CD4-positive, CD25-positive, alpha-beta regulatory T cell (primary cell): ENCODE data around the gene CYP46A1. TPM values are rescaled to one million over a fixed set of nuclear protein-coding genes. Genes with fewer than 3 reads are reported as not detected.

Source experiments
- ATAC-seq, 2 donors: fragments of 150-1000 bp; cut with Tn5 transposase; one replicate each; pipeline ENCODE4 v1.10.0; 2021; ENCODE audit warnings: low read depth in 2 of 2, moderate number of reproducible peaks in 2 of 2, moderate library complexity in 1 of 2
- DNase-seq, 3 donors: peaks; one replicate each; pipeline versions ENCODE4 v3.0.0 to v3.0.0-alpha.2; 2012 to 2022; ENCODE audit warnings: mixed read lengths in 1 of 3
- H3K27ac ChIP-seq: one replicate; pipeline ENCODE4 v1.7.0; 2013; ENCODE audit warnings: mild to moderate bottlenecking, low read length; ENCODE audit not compliant: insufficient read depth, poor library complexity, severe bottlenecking
- H3K27me3 ChIP-seq: one replicate; pipeline ENCODE4 v1.7.0; 2013; ENCODE audit warnings: low read length; ENCODE audit not compliant: control insufficient read depth, insufficient read depth
- H3K36me3 ChIP-seq: one replicate; pipeline ENCODE4 v1.7.0; 2013; ENCODE audit warnings: mild to moderate bottlenecking, low read length, moderate library complexity; ENCODE audit not compliant: control insufficient read depth, insufficient read depth
- H3K4me1 ChIP-seq: 2 replicates; pipeline ENCODE4 v1.7.0; 2013; ENCODE audit warnings: mild to moderate bottlenecking, low read length; ENCODE audit not compliant: insufficient read depth, control insufficient read depth, poor library complexity, severe bottlenecking
- H3K4me3 ChIP-seq: one replicate; pipeline ENCODE4 v1.7.0; 2013; ENCODE audit warnings: low read depth, mild to moderate bottlenecking, low read length, moderate library complexity
- H3K9me3 ChIP-seq, 2 experiments: 1 replicate in 1 of 2; 2 replicates in 1 of 2; pipeline ENCODE4 v1.7.0; 2013; ENCODE audit warnings: low read length in 2 of 2, mild to moderate bottlenecking in 1 of 2, moderate library complexity in 1 of 2; ENCODE audit not compliant: control insufficient read depth in 2 of 2
- H3K27ac Mint-ChIP-seq, 3 donors: one replicate each; pipeline ENCODE4 v1.8.0; 2020 to 2022; ENCODE audit warnings: mild to moderate bottlenecking in 3 of 3, mixed read lengths in 3 of 3, moderate library complexity in 2 of 3
- H3K27me3 Mint-ChIP-seq: one replicate; pipeline ENCODE4 v1.8.0; 2022; ENCODE audit warnings: mild to moderate bottlenecking, mixed read lengths
- H3K36me3 Mint-ChIP-seq: one replicate; pipeline ENCODE4 v1.8.0; 2020; ENCODE audit warnings: mixed read lengths
- H3K4me1 Mint-ChIP-seq, 4 donors: one replicate each; pipeline ENCODE4 v1.8.0; 2020 to 2022; ENCODE audit warnings: mixed read lengths in 4 of 4, mild to moderate bottlenecking in 1 of 4
- H3K4me3 Mint-ChIP-seq, 4 donors: one replicate each; pipeline ENCODE4 v1.8.0; 2020 to 2022; ENCODE audit warnings: mild to moderate bottlenecking in 4 of 4, mixed read lengths in 4 of 4, moderate library complexity in 3 of 4
- H3K9me3 Mint-ChIP-seq, 7 donors: one replicate each; pipeline ENCODE4 v1.8.0; 2020 to 2022; ENCODE audit warnings: mixed read lengths in 7 of 7, mild to moderate bottlenecking in 3 of 7, moderate library complexity in 2 of 7
- polyA plus RNA-seq, 4 donors: library from polyadenylated mRNA; unstranded; fragments of 300-500 nt; fragmentation: Illumina TruSeq; gene quantifications; one replicate each; pipeline ENCODE4 v1.2.3, GENCODE V29; 2021
- total RNA-seq: library from RNA; stranded (reverse); gene quantifications from one replicate; pipeline ENCODE4 v1.2.3, GENCODE V29; 2022

CYP46A1 gene
- total and polyA plus RNA-seq, 5 donors from 2014 or later = not detected

DNA sequence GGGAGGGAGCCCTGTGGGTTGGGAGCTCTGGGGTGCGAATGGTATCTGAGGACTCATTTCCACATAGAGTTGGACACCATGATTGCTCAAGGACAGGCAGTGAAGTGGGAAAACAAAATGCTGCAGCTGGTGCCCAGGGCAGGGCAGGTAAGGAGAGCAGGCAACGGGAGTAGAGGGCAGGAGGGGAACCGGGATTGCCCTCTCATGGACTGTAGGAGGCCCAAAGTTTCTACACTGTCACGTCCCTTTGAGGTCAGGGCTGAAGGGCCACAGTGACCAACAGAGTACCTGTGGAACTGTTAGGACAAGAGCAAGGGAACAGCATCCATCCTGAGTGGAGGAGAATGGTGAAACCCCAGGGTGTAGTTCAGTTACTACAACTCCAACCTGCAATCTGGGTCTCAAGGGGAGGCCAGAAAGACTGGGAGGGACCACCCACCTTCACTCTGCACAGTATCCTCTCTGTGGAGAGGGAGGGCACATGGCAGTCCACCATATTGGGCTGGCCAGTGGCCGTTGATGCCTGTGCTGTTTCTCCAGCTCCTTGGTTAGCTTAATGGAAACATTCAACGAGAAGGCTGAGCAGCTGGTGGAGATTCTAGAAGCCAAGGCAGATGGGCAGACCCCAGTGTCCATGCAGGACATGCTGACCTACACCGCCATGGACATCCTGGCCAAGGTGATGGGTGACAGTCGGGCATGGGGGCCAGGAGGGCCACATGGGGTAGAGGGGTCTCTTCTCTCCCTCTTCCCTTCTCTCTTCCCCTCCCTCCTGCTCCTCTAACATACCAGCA, 22.2 kb downstream of the CYP46A1 start:
- no peaks in the 10 kb centered on the region for H3K4me1 ChIP-seq
- Mint-ChIP-seq H3K4me1 (no peaks in the 10 kb centered on the region), H3K9me3 (peaks cover 3 to 20% (median 11%) of the 10 kb centered on the region in 7 donors), H3K4me3 (no peak overlapping the region), H3K27me3 (peaks cover 4% of the 10 kb centered on the region), H3K36me3 (peaks cover 7% of the 10 kb centered on the region), H3K27ac (no peak overlapping the region)
- ATAC-seq (no peak), DNase-seq (no peak)
- H3K9me3 ChIP-seq = peaks cover 14 to 17% of the 10 kb centered on the region in 2 experiments
- no peak overlapping the region for H3K4me3 ChIP-seq
- H3K27me3 ChIP-seq = peaks cover 4% of the 10 kb centered on the region
- H3K36me3 ChIP-seq = no peaks in the 10 kb centered on the region
- H3K27ac ChIP-seq = no peak overlapping the region

GRCh38 chr14:99707420-99707819, 23.3 kb downstream of the CYP46A1 start:
- Histone ChIP-seq H3K27ac (no peak overlapping the region), H3K27me3 (peaks cover 4% of the 10 kb centered on the region), H3K36me3 (no peaks in the 10 kb centered on the region), H3K4me3 (no peak overlapping the region), H3K9me3 (peaks cover 12 to 17% of the 10 kb centered on the region in 2 experiments), H3K4me1 (no peaks in the 10 kb centered on the region)
- Mint-ChIP-seq H3K4me1 (no peaks in the 10 kb centered on the region), H3K27ac (no peak overlapping the region), H3K36me3 (peaks cover 7% of the 10 kb centered on the region), H3K4me3 (no peak overlapping the region), H3K27me3 (peaks cover 4% of the 10 kb centered on the region), H3K9me3 (peaks cover 2 to 16% (median 11%) of the 10 kb centered on the region in 7 donors)
- no peak for ATAC-seq
- DNase-seq = no peak

DNA sequence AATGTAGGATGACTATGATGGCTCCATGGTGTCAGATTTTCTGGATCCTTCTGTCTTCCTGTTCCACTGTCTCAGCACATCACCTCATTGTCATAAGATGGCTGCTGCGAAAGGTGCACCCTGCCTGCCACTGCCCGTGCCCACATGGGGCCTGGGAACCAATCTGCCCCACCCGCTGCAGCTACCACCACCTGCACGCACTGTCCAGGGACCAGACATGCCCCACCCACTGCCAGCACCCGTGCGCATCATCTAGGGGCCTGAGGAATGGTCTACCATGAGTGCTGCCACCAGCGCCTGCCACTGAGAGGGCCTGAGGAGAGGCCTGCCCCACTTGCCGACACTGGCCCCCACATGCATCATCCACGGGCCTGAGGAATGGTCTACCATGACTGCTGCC, 23.8 kb downstream of the CYP46A1 start:
- Histone ChIP-seq H3K27me3 (peaks cover 4% of the 10 kb centered on the region), H3K27ac (no peak overlapping the region), H3K9me3 (peaks cover 10 to 14% of the 10 kb centered on the region in 2 experiments), H3K36me3 (no peaks in the 10 kb centered on the region), H3K4me3 (no peak overlapping the region), H3K4me1 (no peaks in the 10 kb centered on the region)
- Mint-ChIP-seq H3K27ac (peak overlapping the region in 1 of 3 donors; percentile 32), H3K4me3 (no peak overlapping the region), H3K27me3 (peaks cover 4% of the 10 kb centered on the region), H3K36me3 (peaks cover 7% of the 10 kb centered on the region), H3K4me1 (no peaks in the 10 kb centered on the region), H3K9me3 (peaks cover 2 to 14% (median 11%) of the 10 kb centered on the region in 7 donors)
- DNase-seq (no peak), ATAC-seq (no peak)

- Mint-ChIP-seq H3K27me3 (peaks cover 4% of the 10 kb centered on the region), H3K4me3 (no peak overlapping the region), H3K36me3 (peaks cover 2% of the 10 kb centered on the region), H3K4me1 (no peaks in the 10 kb centered on the region), H3K27ac (no peak overlapping the region), H3K9me3 (peaks cover 1 to 8% (median 7%) of the 10 kb centered on the region in 7 donors)
- H3K9me3 ChIP-seq = peaks cover 4 to 9% of the 10 kb centered on the region in 2 experiments
- ATAC-seq (no peak), DNase-seq (no peak)
- no peak overlapping the region for H3K4me3 ChIP-seq
- H3K27ac ChIP-seq = no peak overlapping the region
- H3K4me1 ChIP-seq = no peaks in the 10 kb centered on the region
- no peaks in the 10 kb centered on the region for H3K36me3 ChIP-seq
- peaks cover 4% of the 10 kb centered on the region for H3K27me3 ChIP-seq
Measured at GRCh38 chr14:99708449-99708848, 24.4 kb downstream of the CYP46A1 start.

- H3K27ac ChIP-seq = no peak overlapping the region
- no peak overlapping the region for H3K4me3 ChIP-seq
- Mint-ChIP-seq H3K4me3 (no peak overlapping the region), H3K36me3 (no peaks in the 10 kb centered on the region), H3K27me3 (no peaks in the 10 kb centered on the region), H3K4me1 (no peaks in the 10 kb centered on the region), H3K27ac (no peak overlapping the region), H3K9me3 (peaks cover 0 to 1% (median 0%) of the 10 kb centered on the region in 7 donors)
- no peaks in the 10 kb centered on the region for H3K9me3 ChIP-seq
- DNase-seq (no peak), ATAC-seq (no peak)
- peaks cover 4% of the 10 kb centered on the region for H3K27me3 ChIP-seq
- no peaks in the 10 kb centered on the region for H3K4me1 ChIP-seq
- H3K36me3 ChIP-seq = no peaks in the 10 kb centered on the region
Measured at GRCh38 chr14:99713972-99714371, 29.9 kb downstream of the CYP46A1 start.

DNA sequence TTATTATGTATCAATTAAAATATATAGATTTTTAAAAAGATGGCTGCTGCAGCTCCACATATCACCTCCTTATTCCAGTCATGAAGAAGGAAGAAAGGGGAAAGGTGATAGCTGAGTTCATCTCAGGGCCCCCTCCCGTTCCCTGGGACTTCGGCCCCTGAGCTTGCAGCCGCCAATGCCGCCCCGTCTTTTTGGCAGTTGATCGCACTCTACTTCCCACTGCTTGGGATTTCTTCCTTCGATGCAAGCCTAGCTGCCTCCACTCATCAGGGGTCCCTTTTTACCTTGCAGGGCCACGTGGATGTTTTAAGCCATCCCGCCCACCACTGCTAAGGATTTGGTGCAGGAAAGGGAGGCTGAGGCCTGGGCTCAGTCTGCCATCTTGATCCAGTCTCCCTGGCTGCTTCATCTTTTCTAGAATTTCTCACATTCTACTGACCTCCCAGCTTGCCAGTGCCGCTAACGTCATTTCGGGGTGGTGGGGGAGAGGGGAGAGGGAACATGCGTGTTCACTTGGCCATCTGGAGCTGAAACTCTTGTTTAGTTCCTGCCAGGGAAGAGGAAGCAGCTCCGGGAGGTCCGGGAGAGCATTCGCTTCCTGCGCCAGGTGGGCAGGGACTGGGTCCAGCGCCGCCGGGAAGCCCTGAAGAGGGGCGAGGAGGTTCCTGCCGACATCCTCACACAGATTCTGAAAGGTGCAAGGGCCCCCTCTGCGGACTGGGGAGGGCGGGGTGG, 31.3 kb downstream of the CYP46A1 start:
- no peak overlapping the region for H3K4me3 Mint-ChIP-seq
- H3K9me3 ChIP-seq = no peaks in the 10 kb centered on the region
- H3K27ac Mint-ChIP-seq = no peak overlapping the region
- H3K27me3 ChIP-seq = no peaks in the 10 kb centered on the region
- no peaks in the 10 kb centered on the region for H3K4me1 Mint-ChIP-seq
- no peaks in the 10 kb centered on the region for H3K27me3 Mint-ChIP-seq
- H3K27ac ChIP-seq = no peak overlapping the region
- no peak overlapping the region for H3K4me3 ChIP-seq
- peaks cover 0 to 2% (median 0%) of the 10 kb centered on the region in 7 donors for H3K9me3 Mint-ChIP-seq
- no peak for DNase-seq
- no peaks in the 10 kb centered on the region for H3K36me3 Mint-ChIP-seq
- H3K4me1 ChIP-seq = no peaks in the 10 kb centered on the region
- H3K36me3 ChIP-seq = no peaks in the 10 kb centered on the region
- ATAC-seq = no peak

DNA sequence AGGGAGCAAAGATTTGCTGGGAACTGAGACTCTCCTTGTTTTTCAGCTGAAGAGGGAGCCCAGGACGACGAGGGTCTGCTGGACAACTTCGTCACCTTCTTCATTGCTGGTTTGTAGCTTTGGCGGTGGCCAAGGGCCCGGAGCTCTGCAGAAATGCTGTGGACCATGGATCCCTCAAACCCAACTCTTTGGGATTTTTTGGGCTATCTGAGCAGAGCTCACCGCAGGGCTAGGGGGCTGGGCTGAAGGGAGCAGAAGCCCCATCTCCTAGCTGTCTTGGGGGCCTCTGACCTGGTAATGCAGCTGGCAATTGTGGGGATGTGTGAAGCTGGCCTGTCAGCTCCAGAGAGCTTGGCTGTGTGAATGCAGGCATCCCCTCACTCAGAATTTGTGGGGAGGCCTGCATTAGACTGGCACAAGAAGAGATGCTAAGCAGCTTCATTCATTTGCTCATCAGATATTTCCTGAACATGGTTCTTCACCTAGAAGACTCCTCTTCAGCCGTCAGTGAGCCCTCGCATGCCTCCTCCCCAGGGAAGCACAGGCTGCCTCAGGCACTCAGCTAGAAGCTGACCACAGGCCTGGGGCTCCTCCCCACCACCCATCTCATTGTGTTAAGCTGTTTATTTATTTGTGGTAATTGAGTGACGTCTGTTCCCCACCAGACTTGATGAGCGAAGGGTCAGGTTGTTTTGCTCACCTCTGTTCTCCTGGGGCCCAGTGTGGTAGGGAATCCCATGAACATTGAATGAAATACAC, 32.2 kb downstream of the CYP46A1 start:
- Histone ChIP-seq H3K27ac (no peak overlapping the region), H3K4me1 (no peaks in the 10 kb centered on the region), H3K9me3 (no peaks in the 10 kb centered on the region), H3K36me3 (no peaks in the 10 kb centered on the region), H3K27me3 (no peaks in the 10 kb centered on the region), H3K4me3 (no peak overlapping the region)
- peaks cover 0 to 2% (median 0%) of the 10 kb centered on the region in 7 donors for H3K9me3 Mint-ChIP-seq
- ATAC-seq = no peak
- H3K27ac Mint-ChIP-seq = no peak overlapping the region
- no peaks in the 10 kb centered on the region for H3K36me3 Mint-ChIP-seq
- no peak for DNase-seq
- H3K4me3 Mint-ChIP-seq = no peak overlapping the region
- no peaks in the 10 kb centered on the region for H3K27me3 Mint-ChIP-seq
- H3K4me1 Mint-ChIP-seq = no peaks in the 10 kb centered on the region
